NCI-H2029 (cell line): Measurements from ENCODE around the gene CAP2.

Experiments
- DNase-seq: peaks from one replicate; lab custom pipeline; 2025; lab: John Stamatoyannopoulos, UW

Gene CAP2

GRCh38 chr6:17475606-17476244 is 82.3 kb downstream of the CAP2 start:
- DNase-seq: no peak

DNA sequence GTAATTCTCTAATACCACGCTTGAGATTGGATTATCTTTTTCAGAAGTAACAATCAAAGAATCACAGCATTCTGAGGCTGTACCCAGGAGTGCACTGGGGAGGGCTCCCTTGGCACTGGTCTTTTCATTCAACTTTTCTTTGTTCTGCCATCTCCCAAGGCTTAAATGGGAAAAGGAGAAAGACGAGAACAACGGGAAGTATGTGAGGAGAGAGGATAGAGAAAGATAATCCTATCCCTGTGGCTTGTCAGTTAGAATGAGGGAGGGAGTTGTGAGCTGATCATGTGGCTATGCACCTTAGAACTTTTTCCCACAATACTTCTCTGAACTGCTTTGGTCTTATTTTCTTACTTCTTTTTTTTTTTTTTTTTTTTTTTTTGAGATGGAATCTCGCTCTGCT is 83.1 kb downstream of the CAP2 start:
- no peak for DNase-seq

DNA sequence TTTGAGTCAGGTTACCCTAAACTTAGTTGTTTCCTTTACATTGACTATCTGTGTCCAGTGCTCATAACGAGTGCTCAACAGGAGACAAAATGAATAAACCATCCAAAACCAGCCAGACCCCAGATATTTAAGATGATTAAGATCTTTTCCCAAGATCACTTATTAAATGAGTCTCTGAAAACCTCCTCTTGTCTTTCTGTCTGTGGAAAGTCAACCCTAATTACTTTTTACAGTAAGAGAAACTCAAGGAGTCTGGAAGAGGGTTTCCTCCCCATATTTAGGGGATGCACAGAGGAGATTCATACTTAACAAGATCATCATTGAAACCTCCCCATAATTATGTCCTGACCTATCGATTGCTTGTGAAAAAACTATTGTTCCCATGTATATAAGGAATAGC is 84.0 kb downstream of the CAP2 start:
- no peak for DNase-seq

DNA sequence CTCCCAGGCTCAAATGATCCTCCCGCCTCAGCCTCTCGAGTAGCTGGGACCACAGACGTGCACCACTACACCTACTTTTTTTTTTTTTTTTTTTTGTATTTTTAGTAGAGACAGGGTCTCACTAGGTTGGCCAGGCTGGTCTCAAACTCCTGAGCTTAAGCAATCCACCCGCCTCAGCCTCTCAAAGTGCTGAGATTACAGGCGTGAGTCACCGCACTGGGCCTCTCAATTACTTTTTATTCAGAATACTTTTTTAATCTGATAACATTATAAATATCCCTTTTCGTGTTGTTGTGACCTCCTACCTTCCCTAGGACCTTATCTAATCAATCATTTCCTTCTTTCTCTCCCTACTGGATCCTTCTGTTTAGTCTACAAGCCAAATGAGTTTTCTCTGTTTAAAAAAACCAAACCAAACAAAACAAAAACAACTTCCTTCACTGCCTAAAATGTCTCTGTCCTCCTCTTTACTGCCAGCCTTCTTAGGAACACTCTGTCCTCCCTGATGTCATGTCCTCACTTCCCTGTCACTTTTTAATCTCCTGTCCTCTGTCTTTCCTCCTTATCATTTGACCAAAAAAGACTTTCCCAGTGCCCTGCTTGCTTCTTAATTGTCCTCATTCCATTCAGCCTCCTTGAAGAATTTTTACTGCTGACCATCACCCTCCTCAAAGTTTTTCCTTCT is 85.0 kb downstream of the CAP2 start:
- DNase-seq: no peak

- no peak for DNase-seq
These were observed 85.6 kb downstream of the CAP2 start for GRCh38 chr6:17478946-17479345.

GRCh38 chr6:17480476-17480875 is 87.1 kb downstream of the CAP2 start:
- no peak for DNase-seq

- DNase-seq: no peak
These were observed 89.3 kb downstream of the CAP2 start for GRCh38 chr6:17482711-17483110.

GRCh38 chr6:17483391-17484016 is 90.1 kb downstream of the CAP2 start:
- no peak for DNase-seq

GRCh38 chr6:17484201-17484849 is 90.9 kb downstream of the CAP2 start:
- no peak for DNase-seq

- DNase-seq: no peak
These were observed 91.8 kb downstream of the CAP2 start for GRCh38 chr6:17485181-17485580.

GRCh38 chr6:17485946-17486345 is 92.6 kb downstream of the CAP2 start:
- DNase-seq: no peak

- DNase-seq: no peak
These were observed 93.3 kb downstream of the CAP2 start for GRCh38 chr6:17486680-17487079.

DNA sequence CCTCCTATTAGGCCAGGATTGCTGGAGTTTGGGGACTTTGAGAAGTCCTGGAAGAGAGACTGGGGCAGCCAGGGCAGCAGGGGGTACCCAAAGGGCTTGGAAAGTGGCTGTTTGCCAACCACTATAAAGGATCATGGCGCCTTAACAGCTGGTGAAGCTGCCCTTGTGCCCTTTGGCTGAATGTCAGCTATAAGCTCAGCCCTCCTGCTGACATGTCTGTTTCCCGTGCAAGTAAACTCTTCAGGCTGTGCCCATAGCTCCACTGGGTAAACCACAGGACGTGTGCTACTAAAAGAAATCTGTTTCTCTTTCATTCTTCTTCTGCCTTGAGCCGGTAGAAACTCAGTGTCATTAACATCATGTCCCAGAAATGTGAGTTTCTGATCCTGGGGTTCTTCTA is 97.3 kb downstream of the CAP2 start:
- DNase-seq: no peak

GRCh38 chr6:17491416-17492142 is 98.2 kb downstream of the CAP2 start:
- DNase-seq: no peak

DNA sequence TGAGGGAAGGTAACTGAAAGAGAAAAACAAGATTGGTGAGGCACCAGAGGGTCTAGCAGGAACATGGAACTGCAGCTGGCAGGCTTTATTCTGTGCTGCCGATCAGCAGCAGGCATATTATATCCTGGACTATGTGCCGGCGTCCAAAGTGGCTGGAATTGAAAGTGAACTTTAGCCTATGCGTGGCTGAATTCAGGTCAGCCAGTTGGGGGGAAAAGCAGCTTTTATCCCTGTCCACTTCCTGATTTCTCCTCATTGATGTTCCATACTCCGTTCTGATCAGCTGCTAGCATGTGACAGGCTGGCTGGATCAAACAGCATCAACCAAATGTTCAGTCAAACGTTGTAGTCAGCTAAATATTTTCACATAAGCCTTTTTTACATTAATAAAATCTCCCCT is 99.0 kb downstream of the CAP2 start:
- no peak for DNase-seq

DNA sequence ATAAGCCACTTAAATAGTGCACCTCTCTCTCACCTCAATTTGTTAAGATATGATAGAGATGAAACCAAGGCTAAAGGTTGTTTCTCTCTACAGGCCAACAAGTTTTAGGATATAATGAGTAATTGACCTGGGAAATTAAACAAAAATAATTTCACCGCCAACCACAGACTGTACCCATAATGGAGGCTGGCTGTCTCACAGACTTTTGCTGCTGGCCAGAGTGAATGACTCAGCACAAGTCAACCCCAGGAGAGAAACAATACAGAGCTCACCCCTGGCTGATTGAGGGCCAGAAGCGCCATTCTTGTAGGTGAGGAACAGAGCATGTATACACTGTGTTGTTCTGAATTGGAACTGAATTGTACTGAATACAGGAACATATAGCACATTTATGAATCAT is 99.9 kb downstream of the CAP2 start:
- no peak for DNase-seq

DNA sequence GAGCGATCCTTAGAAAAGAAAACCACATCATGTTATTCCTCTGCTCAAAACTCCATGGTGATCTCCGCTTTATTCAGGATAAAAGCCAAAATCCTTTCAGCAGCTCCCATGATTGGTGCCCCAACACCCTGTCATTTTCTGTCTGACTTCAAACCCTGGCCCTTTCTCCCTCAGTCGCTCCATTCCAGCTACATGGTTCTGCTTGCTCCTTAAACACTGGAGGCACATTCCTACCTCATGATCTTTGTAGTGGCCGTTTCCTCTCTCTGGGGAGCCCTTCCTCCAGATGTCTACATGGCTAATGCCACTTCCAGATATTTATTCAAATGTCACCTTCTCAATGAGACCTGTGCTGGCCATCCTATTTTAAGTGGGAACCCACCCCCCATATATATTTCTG is 100.8 kb downstream of the CAP2 start:
- no peak for DNase-seq

- no peak for DNase-seq
These were observed 101.5 kb downstream of the CAP2 start for GRCh38 chr6:17494919-17495318.

- no peak for DNase-seq
These were observed 104.2 kb downstream of the CAP2 start for GRCh38 chr6:17497535-17498095.

DNA sequence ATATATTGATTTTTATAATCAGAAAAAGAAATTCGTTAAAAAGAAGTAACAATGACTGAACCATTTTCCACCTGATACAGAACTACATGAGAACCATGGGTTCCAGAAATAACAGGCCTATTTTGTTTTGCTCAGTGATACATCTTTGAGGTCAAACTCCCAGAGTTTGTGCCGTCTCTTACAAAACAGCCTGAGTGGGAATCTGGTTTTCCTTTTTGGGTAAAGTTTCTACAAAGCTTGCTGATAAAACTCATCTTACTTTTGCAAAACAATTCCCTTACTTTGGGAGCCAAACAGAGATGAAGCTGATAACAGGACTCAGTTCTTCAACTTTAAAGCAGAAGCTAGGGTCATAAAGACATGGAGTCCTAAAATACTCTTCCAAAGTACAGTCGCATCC is 108.0 kb downstream of the CAP2 start:
- DNase-seq: no peak

- DNase-seq: no peak
These were observed 108.7 kb downstream of the CAP2 start for GRCh38 chr6:17501982-17502704.
